Panc1 (cell line): ENCODE data around the gene ANKRD29. TPM values are rescaled to one million over a fixed set of nuclear protein-coding genes. Genes with fewer than 3 reads are reported as not detected.

Experiments
- ATAC-seq: fragments of 200-7000 bp; cut with Tn5 transposase; 2 replicates; pipeline ENCODE4 v1.9.1; 2020; ENCODE audit warnings: mild to moderate bottlenecking, moderate library complexity
- BruUV-seq: library from RNA; stranded (reverse); fragments of 400-500 nt; replicated peaks from 2 replicates; lab custom pipeline; 2021; lab: Mats Ljungman, UMichigan
- CTCF ChIA-PET: fragments of 300-600 bp; sonication (Branson Sonifier 250); formaldehyde crosslinking; loops from one replicate; lab custom pipeline; 2022; ENCODE audit warnings: antibody characterized with exemption; lab: Charles Lee
- POLR2A ChIA-PET: fragments of 300-600 bp; sonication (Branson Sonifier 250); formaldehyde crosslinking; loops from one replicate; lab custom pipeline; 2022; ENCODE audit warnings: antibody characterized with exemption; lab: Charles Lee
- DNase-seq: peaks from one replicate; pipeline ENCODE4 v3.0.0-alpha.2; 2010; ENCODE audit warnings: low read depth, low spot score
- H3K27ac ChIP-seq: 2 replicates; pipeline ENCODE4 v1.5.1; 2011; ENCODE audit warnings: mild to moderate bottlenecking, low read length, inconsistent platforms
- H3K27me3 ChIP-seq: fragments of 200-500 bp; sonication (Bioruptor generic); 2 replicates; pipeline ENCODE4 v1.6.0; 2014; ENCODE audit warnings: low read length, inconsistent platforms; ENCODE audit not compliant: control insufficient read depth, insufficient read depth
- H3K36me3 ChIP-seq: fragments of 200-500 bp; sonication (Bioruptor generic); 2 replicates; pipeline ENCODE4 v1.5.1; 2014; ENCODE audit warnings: inconsistent platforms, mild to moderate bottlenecking, low read length, moderate library complexity; ENCODE audit not compliant: control insufficient read depth, insufficient read depth
- H3K4me1 ChIP-seq: 2 replicates; pipeline ENCODE4 v1.5.1; 2011; ENCODE audit warnings: inconsistent platforms, mild to moderate bottlenecking, low read length, moderate library complexity; ENCODE audit not compliant: control insufficient read depth, insufficient read depth
- H3K4me3 ChIP-seq, 2 experiments: 2 replicates each; pipeline ENCODE4 v1.5.1; 2011 to 2012; ENCODE audit warnings: low read depth in 2 of 2, low read length in 2 of 2, mild to moderate bottlenecking in 2 of 2, inconsistent platforms in 1 of 2, moderate library complexity in 1 of 2
- H3K9me3 ChIP-seq: fragments of 200-500 bp; sonication (Bioruptor generic); 2 replicates; pipeline ENCODE4 v1.5.1; 2014; ENCODE audit warnings: low read depth, mild to moderate bottlenecking, inconsistent platforms, low read length, moderate library complexity; ENCODE audit not compliant: control insufficient read depth, insufficient read depth
- CTCF ChIP-seq: fragments of 450-650 bp; IDR thresholded peaks from 2 replicates; pipeline ENCODE4 v1.5.1; 2017; ENCODE audit warnings: mild to moderate bottlenecking
- POLR2AphosphoS5 ChIP-seq: IDR thresholded peaks from 2 replicates; pipeline ENCODE4 v1.6.1; 2012; ENCODE audit warnings: mild to moderate bottlenecking, low read depth, low read length, moderate library complexity
- REST ChIP-seq, 2 experiments: IDR thresholded peaks; 2 replicates each; pipeline ENCODE4 v1.6.1; 2011 to 2012; ENCODE audit warnings: low read depth in 2 of 2, control low read depth in 1 of 2, low read length in 1 of 2, mild to moderate bottlenecking in 1 of 2, moderate library complexity in 1 of 2; ENCODE audit not compliant: insufficient read depth in 1 of 2
- SIN3A ChIP-seq: IDR thresholded peaks from 2 replicates; pipeline ENCODE4 v1.6.1; 2012; ENCODE audit warnings: low read depth, mild to moderate bottlenecking, low read length, moderate library complexity, borderline replicate concordance; ENCODE audit not compliant: insufficient read depth
- TCF7L2 ChIP-seq: IDR thresholded peaks from 2 replicates; pipeline ENCODE4 v1.6.1; 2011; ENCODE audit warnings: mild to moderate bottlenecking, low read depth, low read length, inconsistent platforms
- in situ Hi-C: cut with HindIII; loops from 2 replicates; pipeline ENCODE4 v1.10.0; 2016; ENCODE audit warnings: low sequenced_read_pairs, low pct_unique_long_range_greater_than_20kb
- intact Hi-C: fragments of 100-400 bp; cut with micrococcal nuclease; formaldehyde crosslinking; loops from one replicate; pipeline ENCODE4 v1.10.0; 2022; ENCODE audit not compliant: unreplicated experiment
- total RNA-seq: library from RNA; stranded (reverse); gene quantifications from one replicate; pipeline ENCODE4 v1.2.1, GENCODE V29; 2021; ENCODE audit not compliant: unreplicated experiment

ANKRD29 gene
- total RNA-seq, 1 experiment from 2014 or later = 0.67 TPM

GRCh38 chr18:23641937-23642666, 20.6 kb downstream of the ANKRD29 start:
- H3K27ac ChIP-seq = no peak overlapping the region
- CTCF ChIA-PET = interaction anchor here (1.3 kb wide), 1 partner anchor 61 kb away, joined by 4 read pairs; no protein-coding TSS in a partner anchor
- DNase-seq = no peak
- no peak for TF ChIP-seq TCF7L2
- TF ChIP-seq SIN3A = no peak
- TF ChIP-seq POLR2AphosphoS5 = no peak
- no peak for TF ChIP-seq CTCF
- TF ChIP-seq REST (IDR thresholded peaks at IDR 0.05; ENCODE audit: insufficient read depth in 1 of 2, low read depth in 2 of 2, low read length in 1 of 2) = no peak
- no peaks in the 10 kb centered on the region for H3K9me3 ChIP-seq
- in situ Hi-C loops = no loop called here
- POLR2A ChIA-PET = no interaction called here
- no TSS peak for BruUV-seq
- no peak for ATAC-seq
- no peak overlapping the region for H3K4me3 ChIP-seq
- no peaks in the 10 kb centered on the region for H3K36me3 ChIP-seq
- no peaks in the 10 kb centered on the region for H3K4me1 ChIP-seq
- no peaks in the 10 kb centered on the region; the same call in 1 of the 2 replicates for H3K27me3 ChIP-seq
- intact Hi-C loops = no loop called here

GRCh38 chr18:23641143-23641720, 21.5 kb downstream of the ANKRD29 start:
- Histone ChIP-seq H3K27ac (no peak overlapping the region), H3K4me1 (no peaks in the 10 kb centered on the region), H3K4me3 (no peak overlapping the region), H3K36me3 (no peaks in the 10 kb centered on the region), H3K9me3 (no peaks in the 10 kb centered on the region), H3K27me3 (no peaks in the 10 kb centered on the region; the same call in 1 of the 2 replicates)
- ChIA-PET POLR2A (no interaction called here), CTCF (interaction anchor here (1.3 kb wide), 1 partner anchor 62 kb away, joined by 4 read pairs; no protein-coding TSS in a partner anchor)
- no peak for ATAC-seq
- DNase-seq = no peak
- no TSS peak for BruUV-seq
- no peak for TF ChIP-seq REST (IDR thresholded peaks at IDR 0.05; ENCODE audit: insufficient read depth in 1 of 2, low read depth in 2 of 2, low read length in 1 of 2)
- in situ Hi-C loops = no loop called here
- intact Hi-C loops = no loop called here
